ENCODE results near the gene AVPR2.

Gene AVPR2

GRCh38 chrX:153934762-153935325 is 30.4 kb downstream of the AVPR2 start, which contains the start of gene NAA10:
TSS of gene NAA10 (minus strand) at chrX:153935037. CDS start at chrX:153934904, 133 bp downstream.
- DNase-seq, result peak; percentile 72

GRCh38 chrX:153935326-153935851 is 30.9 kb downstream of the AVPR2 start:
- no peak for DNase-seq

- DNase-seq, result no peak
Measured at GRCh38 chrX:153937056-153937455, 32.6 kb downstream of the AVPR2 start.

- no peak for DNase-seq
Measured at GRCh38 chrX:153938226-153938786, 33.8 kb downstream of the AVPR2 start.

- no peak for DNase-seq
Measured at GRCh38 chrX:153939573-153939972, 35.1 kb downstream of the AVPR2 start.

GRCh38 chrX:153941336-153942252 is 37.1 kb downstream of the AVPR2 start:
- DNase-seq, result no peak

GRCh38 chrX:153944140-153944799 is 39.8 kb downstream of the AVPR2 start, which contains the start of gene RENBP:
TSS of gene RENBP (minus strand) at chrX:153944643. CDS start at chrX:153944610, 33 bp downstream.
- no peak for DNase-seq

- no peak for DNase-seq
Measured at GRCh38 chrX:153944800-153945150, 40.3 kb downstream of the AVPR2 start.

GRCh38 chrX:153945956-153946943 is 41.8 kb downstream of the AVPR2 start:
- no peak for DNase-seq

GRCh38 chrX:153947009-153947769 is 42.7 kb downstream of the AVPR2 start:
- peak; percentile 27 for DNase-seq

- DNase-seq, result no peak
Measured at GRCh38 chrX:153948002-153948466, 43.6 kb downstream of the AVPR2 start.

GRCh38 chrX:153948847-153949805 is 44.7 kb downstream of the AVPR2 start:
- no peak for DNase-seq

- no peak for DNase-seq
Measured at GRCh38 chrX:153950127-153950526, 45.7 kb downstream of the AVPR2 start.

GRCh38 chrX:153951683-153952372 is 47.4 kb downstream of the AVPR2 start:
- no peak for DNase-seq

GRCh38 chrX:153952373-153953026 is 48.0 kb downstream of the AVPR2 start:
- no peak for DNase-seq

GRCh38 chrX:153953342-153953830 is 48.9 kb downstream of the AVPR2 start:
- peak; percentile 47 for DNase-seq

GRCh38 chrX:153953892-153954557 is 49.6 kb downstream of the AVPR2 start:
- DNase-seq, result no peak

Measured in NCI-H1092 (cell line).